ENCODE measurements around the gene HOXC9.

DNA sequence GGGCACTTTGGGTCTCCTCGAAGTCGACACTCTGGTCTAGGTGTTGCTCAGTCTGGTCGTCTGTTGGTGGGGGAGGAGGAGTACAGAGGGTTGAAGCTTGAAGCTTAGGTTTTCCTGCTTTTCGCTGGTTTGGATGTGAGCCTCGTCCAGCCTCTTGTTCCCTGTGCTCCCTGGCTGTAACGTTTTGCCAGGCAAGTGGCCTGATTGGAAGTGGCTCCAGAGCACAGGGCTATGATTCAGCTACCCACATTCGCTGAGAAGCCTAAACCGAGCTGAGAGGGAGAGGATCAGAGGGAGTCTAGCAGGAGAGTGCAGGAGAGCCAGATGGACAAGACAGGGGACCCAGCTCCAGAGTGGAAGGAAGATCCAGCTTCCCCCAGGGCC lies 8.9 kb upstream of the HOXC9 start:
- TF ChIP-seq, protein P1, sequence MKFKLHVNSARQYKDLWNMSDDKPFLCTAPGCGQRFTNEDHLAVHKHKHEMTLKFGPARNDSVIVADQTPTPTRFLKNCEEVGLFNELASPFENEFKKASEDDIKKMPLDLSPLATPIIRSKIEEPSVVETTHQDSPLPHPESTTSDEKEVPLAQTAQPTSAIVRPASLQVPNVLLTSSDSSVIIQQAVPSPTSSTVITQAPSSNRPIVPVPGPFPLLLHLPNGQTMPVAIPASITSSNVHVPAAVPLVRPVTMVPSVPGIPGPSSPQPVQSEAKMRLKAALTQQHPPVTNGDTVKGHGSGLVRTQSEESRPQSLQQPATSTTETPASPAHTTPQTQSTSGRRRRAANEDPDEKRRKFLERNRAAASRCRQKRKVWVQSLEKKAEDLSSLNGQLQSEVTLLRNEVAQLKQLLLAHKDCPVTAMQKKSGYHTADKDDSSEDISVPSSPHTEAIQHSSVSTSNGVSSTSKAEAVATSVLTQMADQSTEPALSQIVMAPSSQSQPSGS (CRISPR knock-in tag; IDR thresholded peaks at IDR 0.05; ENCODE audit: borderline replicate concordance, low read depth): no peak
- TF ChIP-seq NR1H2 (CRISPR knock-in tag; IDR thresholded peaks at IDR 0.05) (no peak), JUN (CRISPR knock-in tag; IDR thresholded peaks at IDR 0.05) (no peak), GABPB1 (CRISPR knock-in tag; IDR thresholded peaks at IDR 0.05) (no peak), NFE2L1 (CRISPR knock-in tag; IDR thresholded peaks at IDR 0.05) (no peak), TCF7 (CRISPR knock-in tag; IDR thresholded peaks at IDR 0.05; ENCODE audit: low read depth) (no peak), ZNF232 (CRISPR knock-in tag; IDR thresholded peaks at IDR 0.05) (no peak), NFATC4 (CRISPR knock-in tag; IDR thresholded peaks at IDR 0.05) (no peak), SP1 (CRISPR knock-in tag; conservative IDR thresholded peaks at IDR 0.05) (no peak)

All from WTC11 (cell line).